Activated naive CD4-positive, alpha-beta T cell (primary cell): ENCODE measurements around the gene MATR3.

Experiments used
- DNase-seq, 4 experiments: peaks; one replicate each; lab custom pipeline; 2025; lab: John Stamatoyannopoulos, UW

MATR3 gene

DNA sequence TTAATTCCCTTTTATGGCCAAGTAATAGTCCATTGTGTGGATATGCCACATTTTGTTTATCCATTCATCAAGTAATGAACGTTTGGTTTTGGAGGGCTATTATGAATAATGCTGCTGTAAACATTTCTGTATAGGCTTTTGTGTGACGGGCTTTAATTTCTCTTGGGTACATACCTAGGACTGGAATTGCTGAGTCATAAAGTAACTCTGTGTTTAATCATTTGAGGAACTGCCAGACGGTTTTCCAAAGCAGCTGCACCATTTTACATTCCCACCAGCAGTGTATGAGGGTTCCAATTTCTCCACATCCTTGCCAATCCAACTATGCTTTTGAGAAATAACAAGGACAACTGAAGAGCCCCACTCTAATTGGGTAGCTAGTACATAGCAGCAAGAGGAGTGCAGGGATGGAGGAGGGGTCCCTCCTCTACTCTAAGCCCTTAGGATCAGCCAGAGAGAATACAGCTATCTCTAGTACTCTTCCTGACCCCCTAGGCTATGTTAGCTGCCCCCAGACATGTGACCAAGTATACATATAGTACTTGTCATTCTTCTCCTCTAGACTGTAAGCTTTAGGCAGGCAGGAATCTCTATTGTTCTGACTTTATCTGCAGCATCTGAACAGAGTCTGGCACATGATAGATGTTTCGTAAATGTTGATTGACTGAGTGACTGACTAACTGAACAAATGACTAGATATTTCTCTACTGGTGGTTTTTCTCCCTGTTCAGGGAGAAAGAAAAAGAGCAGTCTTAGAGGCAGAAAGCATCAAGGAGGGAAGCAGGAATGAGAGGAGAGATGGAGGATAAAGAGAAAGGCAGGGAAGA lies 22.1 kb upstream of the MATR3 start:
- no peak for DNase-seq

DNA sequence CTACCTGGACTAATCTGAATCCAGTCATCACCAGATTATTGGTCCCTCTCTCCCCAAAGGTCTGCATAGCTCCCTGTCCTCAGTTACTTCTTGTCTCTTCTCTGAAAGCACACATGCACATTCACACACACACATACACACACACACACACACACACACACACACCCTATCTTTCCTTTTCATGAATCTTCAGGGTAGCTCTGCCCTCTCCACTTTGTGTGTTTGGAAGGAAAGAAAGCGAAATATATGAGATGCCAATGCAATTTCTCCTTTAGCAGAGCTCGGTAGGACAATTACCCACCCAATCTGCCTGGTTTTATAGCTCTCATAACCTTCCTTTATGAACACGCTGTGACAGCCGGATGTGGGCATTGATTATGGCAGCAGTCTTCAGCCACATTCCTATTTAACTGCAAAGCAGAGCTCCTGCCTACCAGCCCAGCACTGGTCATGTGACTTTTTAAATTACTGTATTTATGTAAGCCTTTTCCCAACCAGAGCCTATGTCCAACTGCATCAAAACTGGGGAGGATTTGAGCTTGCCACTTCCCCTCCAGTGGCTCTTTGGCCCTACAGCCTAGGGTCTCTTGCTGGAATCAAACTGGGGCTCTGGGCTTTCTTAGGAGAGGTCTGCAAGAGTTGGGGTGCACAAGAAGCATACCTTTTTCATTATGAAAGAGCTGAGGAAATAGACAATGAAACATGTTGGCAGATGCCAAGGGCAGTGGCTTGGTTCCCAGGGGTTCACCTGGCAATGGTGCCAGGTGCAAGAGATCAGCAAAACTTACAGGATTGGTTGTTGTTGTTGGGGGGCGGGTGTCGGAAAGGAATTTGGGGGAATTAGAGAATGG lies 20.8 kb upstream of the MATR3 start:
- DNase-seq = no peak

DNA sequence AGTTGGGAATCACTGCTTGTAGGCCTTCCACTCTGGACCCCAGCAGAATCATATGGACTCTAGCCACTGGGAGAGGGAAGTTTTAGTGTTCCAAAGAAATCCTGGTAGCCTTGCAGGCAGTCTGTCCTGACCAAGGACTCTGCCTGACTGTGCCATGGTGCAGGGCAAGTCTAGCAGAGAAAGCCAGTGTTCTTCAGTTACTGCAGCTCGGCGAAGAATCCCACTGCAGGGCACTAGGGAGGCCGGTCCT lies 20.3 kb upstream of the MATR3 start:
- no peak for DNase-seq

DNA sequence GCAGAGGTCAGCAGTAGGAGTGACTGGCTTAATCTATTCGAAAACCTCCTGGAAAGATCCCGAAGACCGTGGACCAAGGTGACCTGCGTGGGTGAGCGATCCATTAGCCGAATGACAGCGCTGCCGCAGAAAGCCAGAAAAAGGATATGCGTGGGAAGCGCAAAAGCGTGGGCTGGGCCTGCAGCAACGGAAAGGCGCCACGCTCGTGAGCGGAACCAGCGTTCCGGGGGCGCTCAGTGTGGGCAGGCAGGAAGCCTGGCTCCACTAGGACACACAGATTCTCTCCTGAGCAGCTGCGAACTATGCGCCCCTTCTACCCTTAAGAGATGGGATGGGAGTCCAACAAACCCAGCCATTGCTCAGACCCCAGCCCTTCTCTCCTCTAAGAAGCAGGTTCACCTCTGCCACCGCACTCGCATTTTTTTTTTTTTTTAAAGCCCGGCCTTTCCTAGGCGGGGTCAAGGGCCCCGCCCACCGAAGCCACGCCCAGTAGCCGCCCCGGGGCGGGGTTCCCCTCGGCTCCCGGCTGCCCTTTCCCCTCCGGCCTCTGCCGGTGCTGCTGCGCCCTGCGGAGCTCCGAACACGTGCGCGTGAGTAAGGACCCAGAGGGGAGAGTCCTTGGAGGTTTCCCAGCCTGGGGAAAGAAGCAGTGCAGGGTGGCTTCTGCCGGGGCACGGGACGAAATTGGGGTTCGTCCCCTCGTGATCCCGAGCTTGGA lies 19.8 kb upstream of the MATR3 start:
- DNase-seq = peak; percentile 65 to 80 (median 72)

DNA sequence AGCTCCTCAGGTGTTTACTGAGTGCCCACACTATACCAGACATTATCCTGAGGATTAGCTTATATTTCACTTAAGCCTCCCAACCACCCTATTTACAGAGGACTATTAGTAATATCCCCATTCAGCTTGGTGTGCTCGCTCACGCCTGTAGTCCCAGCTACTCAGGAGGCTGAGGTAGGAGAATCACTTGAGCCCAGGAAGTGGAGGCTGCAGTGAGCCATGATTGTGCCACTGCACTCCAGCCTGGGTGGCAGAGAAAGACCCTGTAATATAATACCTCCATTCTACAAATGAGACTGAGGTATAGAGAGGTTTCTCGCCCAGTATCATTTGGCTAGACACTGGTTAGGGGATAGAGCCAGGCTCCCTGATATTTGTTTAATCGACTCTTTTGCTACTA lies 18.0 kb upstream of the MATR3 start:
- DNase-seq = no peak

DNA sequence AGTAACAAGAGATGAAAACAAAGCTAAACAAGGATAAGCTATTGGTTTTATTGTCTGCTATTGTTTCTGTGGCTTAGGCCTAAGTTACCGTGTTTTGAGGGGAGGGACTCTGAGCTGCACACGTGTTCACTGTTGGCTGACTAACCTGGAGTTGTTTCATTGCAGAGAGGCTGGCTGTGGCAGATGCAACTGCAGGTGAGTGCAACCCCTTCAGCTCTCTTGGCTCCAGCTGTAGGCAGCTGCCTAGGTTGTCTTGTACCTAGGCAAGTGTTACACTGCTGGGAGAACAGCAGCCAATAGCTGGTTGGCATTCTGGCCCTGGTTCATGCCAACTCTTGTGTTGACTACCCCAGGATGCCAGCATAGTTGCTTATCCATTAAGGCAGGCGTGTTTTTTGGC lies 17.6 kb upstream of the MATR3 start:
- DNase-seq = no peak

DNA sequence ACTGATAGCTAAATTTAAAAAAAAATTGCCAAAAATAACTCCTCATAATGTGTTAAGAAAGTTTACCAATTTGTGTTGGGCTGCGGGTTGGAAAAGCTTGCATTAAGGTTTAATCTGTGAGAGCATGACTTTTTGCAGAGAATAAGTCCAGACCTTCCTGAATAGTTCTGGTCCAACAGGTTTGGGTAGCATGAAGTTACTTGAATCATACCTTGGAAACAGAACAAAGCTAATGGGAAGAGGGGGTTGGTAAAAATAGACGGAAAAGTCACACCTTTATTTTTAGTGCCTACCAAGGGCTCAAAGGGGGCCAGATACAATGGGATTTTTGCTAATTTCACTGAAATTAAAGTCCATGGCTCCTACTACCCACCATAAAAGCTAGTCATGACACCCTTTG lies 17.1 kb upstream of the MATR3 start:
- no peak for DNase-seq

DNA sequence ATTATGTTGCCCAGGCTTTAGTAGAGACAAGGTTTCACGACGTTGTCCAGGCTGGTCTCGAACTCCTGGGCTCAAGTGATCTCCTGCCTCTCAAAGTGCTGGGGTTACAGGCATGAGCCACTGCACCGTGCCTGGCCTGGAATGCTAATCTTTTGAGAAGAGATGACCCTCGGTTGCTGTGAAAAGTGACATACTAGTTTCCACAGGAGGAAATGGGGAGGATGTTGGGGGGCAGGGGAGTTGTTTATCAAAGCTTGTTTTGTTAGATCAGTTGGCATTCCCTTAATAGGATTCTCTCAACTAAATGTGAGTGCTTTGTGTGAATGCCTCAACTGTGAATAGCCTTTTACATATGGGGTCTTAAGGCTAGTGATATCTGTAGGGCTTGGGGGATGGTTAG lies 16.4 kb upstream of the MATR3 start:
- no peak for DNase-seq

DNA sequence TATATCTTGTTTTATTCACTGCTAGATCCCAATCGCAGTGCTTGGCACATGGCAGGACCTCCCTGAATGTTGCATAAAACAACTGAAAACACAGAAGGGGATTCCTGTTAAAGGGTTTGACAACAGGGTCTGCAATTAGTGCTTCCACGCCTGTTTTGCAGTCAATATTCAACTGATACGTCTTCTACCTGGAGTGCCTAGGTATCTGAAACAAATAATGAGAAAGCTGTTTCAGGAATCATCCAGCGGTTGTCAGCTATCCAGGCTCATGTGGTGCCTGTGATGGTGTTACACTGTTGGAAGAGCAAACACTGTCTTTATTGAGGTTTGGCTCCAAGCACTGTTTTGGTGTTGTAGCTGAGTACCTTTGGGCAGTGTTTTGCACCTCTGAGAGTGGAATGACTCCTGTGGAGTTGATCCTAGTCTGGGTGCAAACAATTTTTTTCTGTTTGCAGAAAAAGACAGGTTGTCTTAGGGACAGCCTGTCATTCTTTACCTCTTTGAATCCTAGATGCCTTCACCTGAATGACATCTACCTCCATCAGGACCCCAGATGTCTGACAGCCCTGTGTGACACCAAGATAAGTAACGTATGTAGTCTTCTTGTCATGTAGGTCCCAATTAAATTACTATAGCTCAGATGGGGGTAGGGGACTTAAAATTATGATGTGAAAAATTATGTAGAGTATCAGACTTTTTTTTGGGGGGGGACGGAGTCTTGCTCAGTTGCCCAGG lies 14.8 kb upstream of the MATR3 start:
- no peak for DNase-seq

DNA sequence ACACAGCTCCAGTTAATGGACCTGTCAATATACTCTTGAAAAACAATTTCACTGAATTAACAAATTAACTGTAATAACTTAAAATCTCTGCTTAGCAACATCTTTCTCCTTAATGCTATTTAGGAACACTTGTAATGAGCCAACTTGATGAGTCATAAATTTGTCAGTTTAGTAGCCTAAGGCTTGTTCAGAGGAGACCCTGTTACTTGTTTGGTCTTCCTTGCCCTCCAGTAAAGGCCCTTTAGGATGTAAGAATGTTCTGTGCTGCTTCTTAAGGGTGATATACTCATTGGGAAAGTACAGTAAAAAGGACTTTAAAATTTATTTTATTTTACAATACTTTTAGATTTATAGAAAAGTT lies 11.4 kb upstream of the MATR3 start:
- DNase-seq = no peak

DNA sequence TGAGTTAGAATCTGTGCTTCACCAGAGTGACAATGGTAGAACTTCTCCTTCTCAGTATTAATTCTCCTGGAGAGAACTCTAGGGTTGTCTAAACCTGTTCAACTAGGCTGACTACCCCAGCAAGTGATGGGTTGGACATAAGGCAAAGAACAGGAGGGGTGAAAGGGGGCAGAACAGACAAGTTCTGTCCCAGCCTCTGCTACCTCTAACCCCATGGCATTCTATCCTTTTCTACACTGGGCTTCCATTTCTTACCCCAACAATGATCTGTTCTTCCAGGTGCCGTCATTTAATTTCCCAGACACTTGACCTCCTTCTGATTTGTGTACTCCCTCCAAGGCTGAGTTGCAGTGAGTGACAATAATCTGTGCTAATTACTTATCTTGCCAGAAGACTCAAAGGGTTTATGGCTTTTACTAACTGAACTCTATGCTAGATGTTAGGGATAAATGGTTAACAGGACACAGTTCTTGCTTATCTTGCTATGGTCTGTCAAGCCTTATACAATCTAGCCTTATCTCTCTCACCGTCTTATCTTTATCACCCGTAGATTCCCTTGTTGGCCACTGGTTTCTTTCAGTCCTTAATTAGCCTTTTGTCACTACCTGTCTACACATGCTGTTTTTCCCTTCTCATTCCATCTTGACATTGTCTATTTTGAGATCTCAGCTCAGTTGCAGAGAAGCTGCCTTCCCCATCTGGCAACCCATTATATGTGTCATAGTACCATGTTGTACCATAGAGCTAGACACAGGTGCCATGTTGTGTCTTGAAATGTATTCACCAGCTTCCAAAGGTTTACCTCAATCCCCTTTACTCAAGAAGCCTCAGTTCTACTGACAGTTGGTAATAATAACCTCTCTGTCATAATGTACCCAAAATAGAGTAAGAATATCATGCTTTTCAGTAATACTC lies 10.0 kb upstream of the MATR3 start:
- no peak for DNase-seq

DNA sequence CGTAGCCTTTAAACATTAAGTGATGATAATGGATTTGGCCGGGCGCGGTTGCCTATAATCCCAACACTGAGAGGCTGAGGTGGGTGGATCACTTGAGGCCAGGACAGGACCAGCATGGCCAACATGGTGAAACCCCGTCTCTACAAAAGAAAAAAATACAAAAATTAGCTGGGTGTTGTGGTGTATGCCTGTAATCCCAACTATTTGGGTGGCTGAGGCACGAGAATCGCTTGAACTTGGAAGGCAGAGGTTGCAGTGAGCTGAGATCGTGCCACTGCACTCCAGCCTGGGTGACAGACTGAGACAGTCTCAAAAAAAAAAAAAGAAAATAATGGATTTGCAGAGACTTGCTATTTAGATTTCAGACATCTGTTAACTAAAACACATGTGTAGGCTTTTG lies 9.2 kb upstream of the MATR3 start:
- DNase-seq = no peak

DNA sequence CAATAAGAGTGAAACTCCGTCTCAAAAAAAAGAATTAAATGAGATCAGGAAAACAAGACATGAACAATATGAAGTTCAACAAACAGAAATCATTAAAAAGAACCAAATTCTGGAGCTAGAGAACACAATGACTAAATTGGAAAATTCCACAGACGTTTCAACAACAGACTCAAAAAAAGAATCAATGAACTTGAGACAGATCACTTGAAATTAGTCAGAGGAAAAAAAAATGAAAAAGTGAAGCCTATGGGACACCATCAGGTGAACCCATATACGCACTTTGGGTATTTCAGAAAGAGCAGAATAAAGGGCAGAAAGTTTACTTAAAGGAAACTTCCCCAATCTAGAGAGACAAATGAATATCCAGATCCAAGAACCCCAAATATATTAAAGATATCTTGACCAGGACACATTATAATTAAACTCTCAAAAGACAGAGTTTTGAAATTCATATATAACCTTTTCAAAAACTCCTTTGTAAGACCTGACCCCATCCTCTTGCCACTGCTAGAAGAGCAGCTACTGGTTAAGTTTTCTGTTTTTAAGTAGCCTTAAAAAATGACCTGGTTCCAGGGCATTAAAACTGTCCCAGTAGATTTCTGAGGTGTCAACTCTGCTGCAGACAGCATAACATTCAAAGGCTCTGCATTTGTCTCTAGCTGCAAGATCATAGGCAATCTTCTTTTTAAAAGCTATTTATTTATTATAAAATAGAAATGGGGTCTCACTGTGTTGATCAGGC lies 7.7 kb upstream of the MATR3 start:
- DNase-seq = no peak

DNA sequence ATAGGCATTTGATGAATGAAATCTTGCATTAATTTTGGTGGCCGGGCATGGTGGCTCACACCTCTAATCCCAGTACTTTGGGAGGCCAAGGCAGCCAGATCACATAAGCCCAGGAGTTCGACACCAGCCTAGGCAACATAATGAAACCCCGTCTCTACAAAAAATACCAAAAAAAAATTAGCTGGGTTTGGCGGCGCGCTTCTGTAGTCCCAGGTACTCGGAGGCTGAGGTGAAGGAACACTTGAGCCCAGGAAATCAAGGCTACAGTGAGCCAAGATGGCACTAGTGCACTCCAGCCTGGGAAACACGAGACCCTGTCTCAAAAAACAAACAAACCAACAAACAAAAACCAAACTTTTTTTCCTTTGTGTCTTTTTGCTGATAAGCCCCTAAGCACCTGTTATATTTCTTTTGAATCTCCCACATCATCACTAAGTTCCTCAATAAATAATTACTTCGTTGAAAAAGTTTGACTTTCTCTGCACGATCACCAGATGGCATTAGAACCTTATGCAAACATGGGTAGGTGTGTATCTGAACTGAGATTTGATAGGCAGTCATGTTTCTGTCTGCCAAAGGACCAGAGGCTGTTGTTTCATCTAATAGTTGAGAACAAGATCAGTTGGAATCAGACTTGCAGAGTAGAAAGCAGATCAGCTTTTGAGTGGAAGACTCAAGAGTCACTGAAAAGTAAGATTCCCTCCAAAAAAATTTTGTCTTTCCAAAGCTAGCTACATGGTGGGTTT lies 5.5 kb upstream of the MATR3 start:
- DNase-seq = no peak

DNA sequence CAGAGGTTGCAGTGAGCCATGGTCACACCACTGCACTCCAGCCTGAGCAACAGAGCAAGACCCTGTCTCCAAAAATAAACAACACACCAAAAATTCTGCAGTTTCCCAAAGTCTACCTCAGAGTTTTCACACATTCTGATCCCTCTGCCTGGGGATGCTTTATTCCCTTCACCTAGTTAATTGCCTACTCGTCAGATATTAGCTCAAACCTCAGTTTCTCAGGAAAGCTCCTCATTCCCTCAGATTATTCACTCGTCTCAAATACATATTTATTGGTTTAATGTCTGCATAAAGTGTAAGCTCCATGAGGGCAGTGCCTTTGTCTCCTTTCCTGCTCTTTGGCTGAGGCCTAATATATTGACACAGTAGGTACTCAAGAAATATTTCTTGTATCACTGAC lies 2.5 kb upstream of the MATR3 start:
- no peak for DNase-seq

DNA sequence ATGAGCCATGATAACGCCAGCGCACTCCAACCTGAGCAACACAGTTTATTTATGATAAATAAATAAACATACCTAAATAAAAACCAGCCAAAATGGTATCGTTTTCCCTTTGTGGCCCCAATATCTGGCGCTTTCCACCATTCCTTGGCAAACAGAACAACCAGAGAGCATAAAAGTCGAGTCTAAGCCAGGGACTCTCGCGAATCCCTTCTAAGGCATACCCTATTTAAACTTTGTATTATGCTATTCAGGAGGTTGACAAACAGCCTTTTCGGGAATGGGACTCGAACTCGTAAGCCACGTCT lies 386 bp upstream of the MATR3 start:
- no peak for DNase-seq

DNA sequence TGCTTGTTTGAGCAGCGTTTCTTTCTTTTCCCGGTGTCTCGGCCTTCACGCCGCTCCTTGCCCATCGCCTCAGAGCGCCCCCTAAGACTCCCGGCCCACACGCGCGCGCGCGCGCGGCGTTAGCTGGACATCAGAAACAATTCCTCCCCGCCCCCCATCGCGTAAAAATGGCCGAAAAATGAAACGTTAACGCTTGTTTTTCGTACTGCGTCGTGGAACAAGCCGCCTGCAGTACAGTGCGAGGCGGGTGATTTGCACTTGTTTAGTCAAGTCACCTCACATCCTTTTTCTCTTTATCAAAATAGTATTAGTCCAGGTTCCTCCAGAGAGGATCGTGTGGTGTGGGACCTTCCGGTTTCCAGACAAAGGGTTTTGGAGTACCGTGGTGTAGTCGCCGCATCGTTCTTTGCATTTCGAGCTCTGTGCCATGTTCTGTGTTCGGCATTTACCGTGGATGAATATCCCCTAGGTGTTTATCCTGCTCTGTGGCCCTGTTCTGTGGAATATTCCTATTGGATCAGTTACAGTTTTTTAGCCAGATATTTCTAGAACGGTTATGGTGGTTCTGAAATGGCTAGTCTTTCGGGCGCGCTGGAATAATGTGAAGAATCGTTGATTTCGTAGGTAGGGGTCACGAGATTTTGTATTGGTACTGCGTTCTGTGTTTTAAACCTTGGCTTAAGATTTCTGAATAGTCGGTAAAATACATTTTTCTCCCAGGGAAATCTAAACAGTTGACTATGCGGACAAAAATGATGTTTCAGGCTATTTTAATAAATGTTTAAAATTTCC lies 1.0 kb downstream of the MATR3 start:
- DNase-seq = peak in 2 of 4 experiments; percentile 50 to 54

DNA sequence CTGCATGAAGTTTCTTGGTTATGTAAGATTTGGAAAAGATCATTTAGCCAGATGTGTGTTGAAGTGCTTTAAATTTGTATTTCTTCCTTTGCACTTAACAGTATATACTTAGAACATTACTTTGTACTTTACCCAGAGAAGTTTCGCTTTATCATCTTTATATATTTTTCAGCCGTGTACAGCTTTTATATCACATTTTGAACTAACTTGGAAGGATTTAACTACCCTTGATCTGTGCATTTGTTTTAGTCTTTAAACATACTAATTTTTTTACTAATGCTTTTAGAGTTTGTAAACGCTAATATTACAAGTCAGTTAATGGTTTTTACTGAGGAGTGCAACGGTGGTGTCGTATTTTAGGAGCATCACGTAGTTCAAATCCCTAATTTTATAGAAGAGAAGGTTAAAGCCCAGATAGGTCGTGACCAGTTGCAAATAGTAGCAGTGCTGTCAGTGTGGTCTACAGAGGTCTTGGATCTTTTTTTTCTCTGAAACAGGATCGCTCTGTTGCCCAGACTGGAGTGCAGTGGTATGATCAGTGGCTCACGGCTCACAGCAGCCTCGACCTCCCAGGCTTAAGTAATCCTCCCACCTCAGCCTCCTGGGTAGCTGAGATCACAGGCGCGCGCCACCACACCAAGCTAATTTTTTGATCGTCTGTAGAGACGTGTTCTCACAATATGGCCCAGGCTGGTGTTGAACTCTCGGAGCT lies 2.0 kb downstream of the MATR3 start:
- DNase-seq = no peak

DNA sequence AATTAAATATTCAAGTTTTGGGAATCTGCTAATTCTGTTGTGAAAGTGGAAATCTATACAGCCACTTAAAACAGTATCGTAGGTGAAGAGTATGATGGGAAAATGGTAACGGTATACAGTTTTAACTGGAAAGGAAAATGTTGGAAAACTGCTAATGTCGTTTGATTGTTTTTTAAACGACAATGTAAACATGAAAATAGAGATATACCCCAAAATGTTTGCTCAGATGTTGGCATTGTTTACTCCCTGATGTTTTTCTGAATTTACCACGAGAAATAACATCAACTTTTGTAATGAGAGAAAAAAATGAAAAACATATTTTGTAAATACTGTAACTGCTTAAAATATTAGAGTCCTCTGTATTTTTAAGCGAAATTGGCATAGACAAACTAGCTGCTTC lies 2.7 kb downstream of the MATR3 start:
- DNase-seq = no peak
